ENCODE results near the gene ILKAP. TPM values are rescaled to one million over a fixed set of nuclear protein-coding genes. Genes with fewer than 3 reads are reported as not detected.

ILKAP gene
- total RNA-seq, 1 experiment from 2014 or later: 55.4 TPM

DNA sequence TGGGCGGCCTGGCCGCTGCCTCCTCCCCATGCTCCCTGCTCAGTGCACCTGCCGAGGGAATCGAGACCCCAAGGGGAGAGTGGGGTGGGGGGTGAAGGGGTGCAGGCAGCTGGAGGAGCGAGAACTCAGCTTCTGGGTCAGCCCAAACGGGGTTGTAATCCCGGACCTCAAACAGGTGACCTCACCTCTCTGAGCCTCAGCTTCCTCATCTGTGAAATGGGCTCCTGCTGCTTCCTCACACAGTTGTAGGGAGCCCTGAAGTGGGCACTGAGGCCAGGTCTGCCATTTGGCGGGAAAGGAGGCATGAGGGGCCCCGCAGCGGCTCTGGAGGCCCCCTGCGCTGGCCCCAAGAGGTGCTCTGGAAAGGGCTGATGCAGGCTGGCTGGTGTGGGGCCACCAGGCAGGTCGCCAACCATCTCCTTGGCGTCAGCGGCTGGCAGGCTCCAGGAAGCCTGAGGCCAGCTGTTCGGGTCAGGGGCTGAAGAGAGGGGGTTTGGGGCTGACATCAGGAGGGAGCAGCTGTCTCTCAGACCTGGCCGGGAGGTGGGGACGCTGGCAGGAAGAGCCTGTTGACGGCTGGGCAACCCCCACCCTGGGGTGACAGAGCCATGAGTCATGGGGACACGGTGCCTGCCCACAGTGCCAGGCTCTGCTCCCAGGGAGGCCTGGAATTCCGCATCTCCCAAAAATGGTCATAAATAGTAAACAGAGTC lies 60.1 kb downstream of the ILKAP start:
- no peaks in the 10 kb centered on the region for H3K27me3 Mint-ChIP-seq (ENCODE audit: unreplicated experiment)
- H3K4me3 Mint-ChIP-seq (ENCODE audit: low read depth, unreplicated experiment): no peak overlapping the region
- H3K36me3 Mint-ChIP-seq (ENCODE audit: insufficient read depth, unreplicated experiment): peaks cover 10% of the 10 kb centered on the region
- CTCF ChIA-PET: no interaction called here
- H3K4me1 Mint-ChIP-seq (ENCODE audit: low read depth, unreplicated experiment): peaks cover 28% of the 10 kb centered on the region
- intact Hi-C loops (cut with micrococcal nuclease; ENCODE audit: unreplicated experiment): loop anchor here (5.0 kb wide), 1 partner anchor 81 kb away; the partner anchor contains the start of gene SCLY
- TF ChIP-seq, protein P1, sequence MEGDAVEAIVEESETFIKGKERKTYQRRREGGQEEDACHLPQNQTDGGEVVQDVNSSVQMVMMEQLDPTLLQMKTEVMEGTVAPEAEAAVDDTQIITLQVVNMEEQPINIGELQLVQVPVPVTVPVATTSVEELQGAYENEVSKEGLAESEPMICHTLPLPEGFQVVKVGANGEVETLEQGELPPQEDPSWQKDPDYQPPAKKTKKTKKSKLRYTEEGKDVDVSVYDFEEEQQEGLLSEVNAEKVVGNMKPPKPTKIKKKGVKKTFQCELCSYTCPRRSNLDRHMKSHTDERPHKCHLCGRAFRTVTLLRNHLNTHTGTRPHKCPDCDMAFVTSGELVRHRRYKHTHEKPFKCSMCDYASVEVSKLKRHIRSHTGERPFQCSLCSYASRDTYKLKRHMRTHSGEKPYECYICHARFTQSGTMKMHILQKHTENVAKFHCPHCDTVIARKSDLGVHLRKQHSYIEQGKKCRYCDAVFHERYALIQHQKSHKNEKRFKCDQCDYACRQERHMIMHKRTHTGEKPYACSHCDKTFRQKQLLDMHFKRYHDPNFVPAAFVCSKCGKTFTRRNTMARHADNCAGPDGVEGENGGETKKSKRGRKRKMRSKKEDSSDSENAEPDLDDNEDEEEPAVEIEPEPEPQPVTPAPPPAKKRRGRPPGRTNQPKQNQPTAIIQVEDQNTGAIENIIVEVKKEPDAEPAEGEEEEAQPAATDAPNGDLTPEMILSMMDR (IDR thresholded peaks at IDR 0.05; ENCODE audit: unreplicated experiment): no peak
- peak; percentile 89 for DNase-seq
- no TSS peak for BruUV-seq (replicated peaks)
- H3K9me3 Mint-ChIP-seq (ENCODE audit: low read depth, unreplicated experiment): no peaks in the 10 kb centered on the region
- H3K27ac Mint-ChIP-seq (ENCODE audit: unreplicated experiment): no peak overlapping the region

DNA sequence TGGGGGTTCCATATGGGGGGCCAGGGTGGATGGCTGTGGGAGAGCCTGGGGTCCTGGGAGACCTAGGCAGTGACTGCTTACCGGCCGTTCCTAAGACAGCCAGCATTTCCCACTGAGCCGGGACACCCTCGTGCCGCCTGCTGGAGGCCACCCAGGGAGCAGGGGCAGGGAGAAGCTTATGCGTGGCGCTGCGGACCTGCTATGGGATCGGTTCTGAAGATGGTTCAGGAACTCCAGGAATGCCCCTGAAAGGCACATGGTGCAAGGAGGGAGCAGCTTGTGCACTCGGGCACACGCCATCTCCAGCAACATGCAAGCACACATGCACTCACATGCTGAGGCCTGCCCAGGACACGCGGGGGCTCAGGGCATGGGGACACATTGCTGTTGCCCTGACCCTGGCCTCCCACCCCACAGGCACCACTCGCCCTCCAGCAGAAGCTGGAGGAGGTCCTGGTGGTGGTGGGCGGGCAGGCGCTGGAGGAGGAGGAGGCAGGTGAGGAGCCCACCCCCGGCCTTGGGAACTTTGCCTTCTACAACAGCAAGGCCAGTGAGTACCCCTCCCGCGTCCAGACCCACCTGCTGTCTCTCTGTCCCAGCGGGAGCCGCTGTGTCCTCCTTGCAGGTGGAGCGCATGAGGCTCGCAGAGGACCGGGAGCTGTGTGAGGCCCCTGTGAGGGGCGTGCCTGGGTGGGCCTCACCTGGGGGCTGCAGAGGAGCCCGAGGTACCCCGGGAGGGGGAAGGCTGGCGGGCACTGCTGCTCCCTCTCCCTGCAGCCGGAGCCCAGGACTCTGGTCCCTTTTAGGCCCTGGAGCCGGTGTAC lies 60.9 kb downstream of the ILKAP start:
- Mint-ChIP-seq H3K27me3 (ENCODE audit: unreplicated experiment) (no peaks in the 10 kb centered on the region), H3K36me3 (ENCODE audit: insufficient read depth, unreplicated experiment) (peaks cover 10% of the 10 kb centered on the region), H3K27ac (ENCODE audit: unreplicated experiment) (peak overlapping the region; percentile 42), H3K9me3 (ENCODE audit: low read depth, unreplicated experiment) (no peaks in the 10 kb centered on the region), H3K4me3 (ENCODE audit: low read depth, unreplicated experiment) (peak overlapping the region; percentile 2), H3K4me1 (ENCODE audit: low read depth, unreplicated experiment) (peaks cover 28% of the 10 kb centered on the region)
- CTCF ChIA-PET: interaction anchor here (1.1 to 1.2 kb wide), 2 partner anchors 27 to 81 kb away, joined by 3 read pairs; no protein-coding TSS in a partner anchor
- intact Hi-C loops (cut with micrococcal nuclease; ENCODE audit: unreplicated experiment): loop anchor here (5.0 kb wide), 1 partner anchor 80 kb away; the partner anchor contains the start of gene SCLY
- TF ChIP-seq, protein P1 (IDR thresholded peaks at IDR 0.05; ENCODE audit: unreplicated experiment): peak; percentile 13
- BruUV-seq (replicated peaks): no TSS peak
- peak; percentile 37 for DNase-seq

DNA sequence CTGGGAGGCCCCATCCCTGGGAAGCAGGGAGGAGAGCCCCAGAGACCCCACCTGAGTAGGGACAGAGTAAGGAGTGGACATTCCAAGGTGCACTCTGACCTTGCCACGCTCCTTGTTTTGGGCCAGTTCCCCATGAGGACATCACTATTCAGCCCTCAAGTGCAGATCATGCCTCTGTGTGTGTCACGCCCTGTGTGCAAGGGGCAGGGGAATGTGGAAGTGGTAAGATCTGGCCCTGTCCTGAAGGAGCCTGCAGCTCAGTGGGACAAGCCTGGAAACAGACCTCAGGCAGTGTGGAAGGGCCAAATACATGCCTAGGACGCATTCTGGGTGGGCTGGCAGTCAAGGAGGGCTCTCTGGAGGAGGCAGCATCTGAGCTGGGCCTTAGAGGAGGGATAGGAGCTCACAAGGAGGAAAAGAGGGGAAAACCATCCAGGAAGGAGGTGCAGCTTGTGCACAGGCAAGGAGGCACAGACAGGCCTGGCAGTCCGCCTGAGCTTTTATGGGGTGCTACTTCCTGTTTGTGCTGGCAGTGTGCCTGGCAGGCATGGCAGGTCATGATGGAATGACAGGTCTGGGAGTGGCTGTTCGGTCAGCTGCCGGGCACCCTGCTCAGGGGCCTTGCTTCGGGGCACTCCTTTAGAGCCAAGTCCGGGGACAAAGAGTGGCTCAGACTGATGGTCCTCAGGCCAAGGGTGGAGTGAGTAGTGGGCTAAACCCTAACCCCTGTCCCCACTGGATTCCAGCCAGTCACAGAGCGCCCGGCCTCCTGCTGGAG lies 61.8 kb downstream of the ILKAP start:
- H3K4me3 Mint-ChIP-seq (ENCODE audit: low read depth, unreplicated experiment): peak overlapping the region; percentile 2
- no peaks in the 10 kb centered on the region for H3K27me3 Mint-ChIP-seq (ENCODE audit: unreplicated experiment)
- no peaks in the 10 kb centered on the region for H3K9me3 Mint-ChIP-seq (ENCODE audit: low read depth, unreplicated experiment)
- H3K4me1 Mint-ChIP-seq (ENCODE audit: low read depth, unreplicated experiment): peaks cover 28% of the 10 kb centered on the region
- H3K36me3 Mint-ChIP-seq (ENCODE audit: insufficient read depth, unreplicated experiment): peaks cover 10% of the 10 kb centered on the region
- TF ChIP-seq, protein P1 (IDR thresholded peaks at IDR 0.05; ENCODE audit: unreplicated experiment): no peak
- DNase-seq: peak; percentile 91
- intact Hi-C loops (cut with micrococcal nuclease; ENCODE audit: unreplicated experiment): loop anchor here (5.0 kb wide), 1 partner anchor 79 kb away; the partner anchor contains the start of gene SCLY
- CTCF ChIA-PET: interaction anchor here (0.5 to 1.2 kb wide), 3 partner anchors 28 to 629 kb away, joined by 3 to 4 read pairs (median 3); no protein-coding TSS in a partner anchor
- BruUV-seq (replicated peaks): no TSS peak
- H3K27ac Mint-ChIP-seq (ENCODE audit: unreplicated experiment): peak overlapping the region; percentile 42
